Hepatocyte (in vitro differentiated cells): ENCODE measurements around the gene NSMCE1.

Source experiments
- CTCF ChIP-seq: fragments of 200-600 bp; sonication (generic); IDR thresholded peaks from 2 replicates; pipeline ENCODE4 v1.5.1; 2016; ENCODE audit warnings: antibody characterized with exemption, mild to moderate bottlenecking; ENCODE audit not compliant: poor library complexity
- EZH2 ChIP-seq: fragments of 200-600 bp; sonication (generic); IDR thresholded peaks from 2 replicates; pipeline ENCODE4 v1.6.1; 2016; ENCODE audit warnings: antibody characterized with exemption, mild to moderate bottlenecking, borderline replicate concordance
- EZH2phosphoT487 ChIP-seq: fragments of 200-600 bp; sonication (generic); IDR thresholded peaks from one replicate; pipeline ENCODE4 v1.6.1; 2018; ENCODE audit warnings: antibody characterized with exemption, mild to moderate bottlenecking, low read depth, moderate library complexity; ENCODE audit not compliant: unreplicated experiment, severe bottlenecking

DNA sequence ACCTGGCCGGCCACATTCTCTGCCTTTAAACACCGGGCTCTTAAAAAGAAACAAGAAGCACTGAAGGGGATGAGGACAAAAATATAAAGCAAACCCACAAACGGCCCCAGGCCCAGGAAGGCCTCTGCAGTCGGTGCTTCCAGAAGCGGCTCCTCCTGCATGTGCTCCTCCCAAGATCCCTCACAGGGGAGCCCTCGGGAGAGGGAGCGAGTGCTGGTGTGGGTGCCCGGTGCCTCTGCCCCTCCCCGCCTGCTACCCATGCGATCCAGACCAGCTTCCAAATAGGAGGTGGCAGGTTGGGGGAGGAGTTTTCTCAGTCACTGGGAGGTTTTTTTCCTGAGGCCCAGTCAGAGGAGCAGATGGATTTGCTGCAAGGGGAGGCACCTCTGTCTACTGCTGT lies 49.4 kb downstream of the NSMCE1 start:
- TF ChIP-seq CTCF (no peak), EZH2 (no peak), EZH2phosphoT487 (no peak)
